HFF-Myc (cell line): ENCODE data around the gene LUZP2.

ENCODE experiments used
- DNase-seq: peaks from one replicate; pipeline ENCODE4 v3.0.0-alpha.2; 2011; ENCODE audit warnings: low read depth; ENCODE audit errors: extremely low read depth
- H3K4me3 ChIP-seq: replicated peaks from 2 replicates; pipeline ENCODE4 v1.5.1; 2011; ENCODE audit warnings: low read depth, mild to moderate bottlenecking, control low read depth, low read length
- TF ChIP-seq, protein P1 (sequence below): IDR thresholded peaks from 2 replicates; pipeline ENCODE4 v1.5.1; 2012; ENCODE audit warnings: mild to moderate bottlenecking, low read depth, low read length, control low read depth; ENCODE audit errors: missing control alignments

The LUZP2 gene

DNA sequence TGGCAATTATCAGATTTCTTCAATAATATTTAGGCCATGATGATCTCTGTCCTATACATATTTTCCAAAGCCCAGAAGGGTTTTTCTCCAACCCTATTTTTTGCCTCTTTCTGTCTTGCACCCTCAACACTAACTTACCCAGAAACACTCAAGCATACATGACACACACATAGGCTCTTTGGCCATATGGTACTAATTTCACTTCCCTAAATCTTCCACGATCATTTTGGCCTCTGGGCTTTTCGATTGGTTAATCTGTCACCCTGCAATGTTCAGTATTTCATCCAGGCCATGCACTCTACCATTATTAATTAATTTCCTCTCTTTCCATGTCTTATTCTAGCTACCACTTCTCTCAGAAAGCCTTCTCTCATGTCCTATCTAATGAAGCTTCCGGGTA, 59.8 kb downstream of the LUZP2 start:
- H3K4me3 ChIP-seq = no peak overlapping the region
- TF ChIP-seq, protein P1, sequence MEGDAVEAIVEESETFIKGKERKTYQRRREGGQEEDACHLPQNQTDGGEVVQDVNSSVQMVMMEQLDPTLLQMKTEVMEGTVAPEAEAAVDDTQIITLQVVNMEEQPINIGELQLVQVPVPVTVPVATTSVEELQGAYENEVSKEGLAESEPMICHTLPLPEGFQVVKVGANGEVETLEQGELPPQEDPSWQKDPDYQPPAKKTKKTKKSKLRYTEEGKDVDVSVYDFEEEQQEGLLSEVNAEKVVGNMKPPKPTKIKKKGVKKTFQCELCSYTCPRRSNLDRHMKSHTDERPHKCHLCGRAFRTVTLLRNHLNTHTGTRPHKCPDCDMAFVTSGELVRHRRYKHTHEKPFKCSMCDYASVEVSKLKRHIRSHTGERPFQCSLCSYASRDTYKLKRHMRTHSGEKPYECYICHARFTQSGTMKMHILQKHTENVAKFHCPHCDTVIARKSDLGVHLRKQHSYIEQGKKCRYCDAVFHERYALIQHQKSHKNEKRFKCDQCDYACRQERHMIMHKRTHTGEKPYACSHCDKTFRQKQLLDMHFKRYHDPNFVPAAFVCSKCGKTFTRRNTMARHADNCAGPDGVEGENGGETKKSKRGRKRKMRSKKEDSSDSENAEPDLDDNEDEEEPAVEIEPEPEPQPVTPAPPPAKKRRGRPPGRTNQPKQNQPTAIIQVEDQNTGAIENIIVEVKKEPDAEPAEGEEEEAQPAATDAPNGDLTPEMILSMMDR = no peak
- no peak for DNase-seq

DNA sequence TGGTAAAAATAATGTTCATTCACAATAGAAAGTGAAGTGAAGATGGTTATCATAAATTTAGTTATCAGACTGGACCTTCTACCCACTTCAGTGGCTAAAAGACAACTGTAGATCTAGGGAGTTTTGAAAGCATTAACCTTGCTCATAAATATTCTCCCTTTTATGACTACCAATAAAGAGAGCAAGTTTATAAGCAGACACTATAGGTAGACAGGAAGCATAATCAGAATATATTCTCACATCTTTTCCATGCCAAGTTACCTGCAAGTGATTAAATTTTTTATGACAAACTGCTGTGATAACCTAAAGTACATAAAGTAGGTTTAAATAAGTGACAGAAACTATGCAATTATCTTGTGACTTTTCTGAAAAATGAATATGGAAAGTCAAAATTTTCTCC, 62.5 kb downstream of the LUZP2 start:
- TF ChIP-seq, protein P1 = no peak
- no peak for DNase-seq

DNA sequence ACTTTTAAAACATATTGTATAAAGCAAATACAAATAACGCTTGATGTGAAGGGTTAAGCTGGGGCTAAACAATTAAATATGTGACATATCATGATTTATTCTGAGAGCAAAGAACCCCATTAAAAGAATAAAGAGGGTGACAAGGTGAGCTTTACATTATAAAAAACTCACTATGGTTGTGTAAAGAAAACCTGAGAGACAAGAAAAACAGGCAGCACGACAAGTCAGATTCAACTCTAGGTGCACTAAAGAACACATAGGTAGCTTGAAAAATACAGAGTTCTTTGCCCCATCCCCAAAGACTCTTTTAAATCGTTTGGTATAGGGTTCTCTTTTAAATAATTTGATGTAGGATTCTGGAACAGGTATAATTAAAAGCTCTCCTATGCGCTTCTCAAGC, 63.5 kb downstream of the LUZP2 start:
- DNase-seq = no peak
- TF ChIP-seq, protein P1 = no peak
- H3K4me3 ChIP-seq = no peak overlapping the region

More for the DNA sequence above, 62.5 kb downstream of the LUZP2 start:
- no peak overlapping the region for H3K4me3 ChIP-seq

DNA sequence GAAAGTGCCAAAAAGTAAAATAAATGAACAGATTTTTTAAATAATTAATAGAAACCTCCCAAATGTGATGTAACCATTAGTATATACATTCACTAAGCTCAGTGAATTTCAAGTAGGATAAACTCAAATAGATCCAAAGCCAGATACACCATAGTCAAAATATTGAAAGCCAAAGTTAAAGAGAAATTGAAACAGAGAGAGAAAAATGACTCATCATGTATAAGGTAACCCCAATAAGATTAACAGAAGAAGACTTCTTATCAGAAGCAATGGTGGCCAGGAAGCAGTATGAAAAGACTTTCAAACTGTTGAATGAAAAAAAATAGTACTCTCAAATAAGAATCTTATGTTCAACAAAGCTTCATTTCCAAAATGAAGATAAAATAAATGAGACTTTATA, 70.5 kb downstream of the LUZP2 start:
- DNase-seq = no peak
- TF ChIP-seq, protein P1 = no peak
- no peak overlapping the region for H3K4me3 ChIP-seq

DNA sequence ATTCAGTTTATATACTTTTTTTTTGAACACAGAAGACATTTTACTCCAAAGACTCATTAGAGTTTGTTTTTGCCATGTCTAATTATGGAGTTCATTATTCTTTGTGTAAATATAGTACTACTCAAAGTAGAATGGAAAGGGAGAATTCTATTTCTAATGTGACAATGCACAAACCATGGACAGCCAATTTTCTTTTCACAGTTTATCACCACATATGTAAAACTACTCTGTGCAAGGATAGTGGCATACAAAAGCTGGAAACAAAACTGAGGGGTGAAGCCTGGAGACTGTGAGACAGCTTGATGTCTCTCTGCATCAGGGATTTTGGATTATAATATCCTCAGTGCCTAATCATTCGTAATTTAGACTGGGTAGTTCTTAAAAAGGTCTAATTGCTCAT, 75.5 kb downstream of the LUZP2 start:
- H3K4me3 ChIP-seq = no peak overlapping the region
- TF ChIP-seq, protein P1 = no peak
- DNase-seq = no peak

DNA sequence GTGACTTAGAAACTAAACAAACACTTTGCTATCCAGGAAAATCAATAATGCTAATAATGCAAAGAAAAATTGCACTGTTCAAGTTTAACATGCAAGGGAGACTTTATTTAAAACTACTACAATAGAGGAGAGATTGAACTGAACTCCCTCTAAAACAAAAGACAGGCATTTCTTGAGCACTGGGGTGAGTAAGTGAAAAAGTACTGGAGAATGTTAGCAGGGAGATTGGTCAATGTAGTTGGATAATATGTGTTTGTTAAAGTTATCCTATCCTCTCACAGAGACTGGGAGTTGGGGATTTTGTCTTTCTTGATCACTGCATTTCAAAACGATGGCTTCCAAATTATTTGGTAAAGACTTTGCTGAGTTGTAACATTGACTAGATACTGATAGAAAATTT, 77.6 kb downstream of the LUZP2 start:
- TF ChIP-seq, protein P1 = no peak
- H3K4me3 ChIP-seq = no peak overlapping the region
- no peak for DNase-seq

DNA sequence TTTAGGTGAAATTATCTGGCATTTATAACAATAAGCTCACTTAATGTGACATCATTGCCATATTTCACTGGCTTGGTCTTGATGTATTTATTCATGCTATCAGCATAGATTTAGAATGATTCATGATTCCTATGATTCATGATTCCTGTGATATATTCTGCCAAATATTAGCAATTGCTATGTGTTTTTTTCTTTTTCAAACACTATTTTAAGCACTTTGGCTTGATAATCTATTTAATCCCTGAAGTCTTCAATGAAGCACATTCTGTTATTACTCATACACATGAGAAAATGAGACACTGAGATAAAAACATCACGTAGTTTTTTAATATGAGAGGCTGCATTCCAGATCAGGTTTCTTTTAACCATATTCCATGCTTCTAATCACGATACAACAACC, 78.5 kb downstream of the LUZP2 start:
- H3K4me3 ChIP-seq = no peak overlapping the region
- no peak for DNase-seq
- TF ChIP-seq, protein P1 = no peak
